Activated CD4-positive, alpha-beta T cell treated with anti-CD3 and anti-CD28 coated beads, Interleukin-2, amount 50 U/mL, for 24 hours (primary cell): ENCODE data around the gene ZFYVE28.
"Not testable (repeated sequence)": the region's sequence is repeated elsewhere in the genome, so short reads cannot be mapped to it uniquely, and the experiment has no call there.

ENCODE experiments used
- DNase-seq, 2 donors: peaks; one replicate each; pipeline ENCODE4 v3.0.0-alpha.2; 2020; ENCODE audit warnings: low read depth in 1 of 2, low spot score in 1 of 2

The ZFYVE28 gene

GRCh38 chr4:2250357-2251072 lies 167.9 kb downstream of the ZFYVE28 start:
- no peak for DNase-seq

GRCh38 chr4:2249526-2250356 lies 168.7 kb downstream of the ZFYVE28 start:
- no peak for DNase-seq

- no peak for DNase-seq
These were observed 169.6 kb downstream of the ZFYVE28 start for GRCh38 chr4:2248821-2249261.

- DNase-seq, result no peak
These were observed 170.2 kb downstream of the ZFYVE28 start for GRCh38 chr4:2248044-2248780.

- no peak for DNase-seq
These were observed 171.1 kb downstream of the ZFYVE28 start for GRCh38 chr4:2247128-2248043.

- no peak for DNase-seq
These were observed 171.9 kb downstream of the ZFYVE28 start for GRCh38 chr4:2246384-2247127.

GRCh38 chr4:2245787-2246275 lies 172.6 kb downstream of the ZFYVE28 start:
- no peak for DNase-seq

- DNase-seq, result no peak
These were observed 173.2 kb downstream of the ZFYVE28 start for GRCh38 chr4:2245057-2245786.

- DNase-seq, result no peak
These were observed 174.6 kb downstream of the ZFYVE28 start for GRCh38 chr4:2243681-2244380.

GRCh38 chr4:2241410-2242353 lies 176.8 kb downstream of the ZFYVE28 start, which contains the start of the genes HAUS3 and POLN:
Gene HAUS3, minus strand, starts transcription at chr4:2242121. Its CDS starts 1,175 bp downstream, at chr4:2240946.
Gene POLN, minus strand, starts transcription at chr4:2242121. Its CDS starts 12,890 bp downstream, at chr4:2229231.
- peak; percentile 98 to 99 for DNase-seq

GRCh38 chr4:2241003-2241402 lies 177.4 kb downstream of the ZFYVE28 start:
- no peak for DNase-seq

- DNase-seq, result no peak
These were observed 181.3 kb downstream of the ZFYVE28 start for GRCh38 chr4:2236944-2237666.

- DNase-seq, result no peak
These were observed 187.4 kb downstream of the ZFYVE28 start for GRCh38 chr4:2231082-2231481.

- DNase-seq, result no peak
These were observed 192.2 kb downstream of the ZFYVE28 start for GRCh38 chr4:2226261-2226660.

GRCh38 chr4:2222838-2223237 lies 195.6 kb downstream of the ZFYVE28 start:
- DNase-seq, result no peak

GRCh38 chr4:2221378-2221777 lies 197.1 kb downstream of the ZFYVE28 start:
- DNase-seq, result not testable (repeated sequence)
